Cerebellar nuclear complex (tissue), 1 donor: Measurements from ENCODE around the gene BBS7.

Source experiments
- DNase-seq, 2 experiments: peaks; one replicate each; lab custom pipeline; 2025; lab: John Stamatoyannopoulos, UW

BBS7 gene

GRCh38 chr4:121869841-121870822 lies at the start of gene BBS7:
Gene BBS7 (minus strand): TSS chr4:121870474. CDS start chr4:121870313, 161 bp downstream.
- peak; percentile 92 to 98 for DNase-seq

- DNase-seq, result no peak
These were observed 43.4 kb upstream of the BBS7 start for GRCh38 chr4:121913667-121914066.

GRCh38 chr4:121908346-121908745 lies 38.1 kb upstream of the BBS7 start:
- no peak for DNase-seq

GRCh38 chr4:121900132-121900983 lies 30.1 kb upstream of the BBS7 start:
- no peak for DNase-seq

GRCh38 chr4:121898150-121898549 lies 27.9 kb upstream of the BBS7 start:
- no peak for DNase-seq

- DNase-seq, result no peak
These were observed 17.9 kb upstream of the BBS7 start for GRCh38 chr4:121888134-121888533.

- DNase-seq, result no peak
These were observed 14.8 kb upstream of the BBS7 start for GRCh38 chr4:121885115-121885514.

GRCh38 chr4:121881158-121881557 lies 10.9 kb upstream of the BBS7 start:
- DNase-seq, result no peak

- DNase-seq, result no peak
These were observed 8.9 kb upstream of the BBS7 start for GRCh38 chr4:121879135-121879534.

- no peak for DNase-seq
These were observed 6.9 kb upstream of the BBS7 start for GRCh38 chr4:121877041-121877773.

GRCh38 chr4:121876070-121876469 lies 5.8 kb upstream of the BBS7 start:
- DNase-seq, result no peak

GRCh38 chr4:121875652-121876051 lies 5.4 kb upstream of the BBS7 start:
- no peak for DNase-seq

- no peak for DNase-seq
These were observed 3.3 kb upstream of the BBS7 start for GRCh38 chr4:121873604-121874003.

GRCh38 chr4:121863799-121864198 lies 6.5 kb downstream of the BBS7 start:
- DNase-seq, result no peak

- no peak for DNase-seq
These were observed 8.8 kb downstream of the BBS7 start for GRCh38 chr4:121861426-121861825.

GRCh38 chr4:121860121-121860520 lies 10.2 kb downstream of the BBS7 start:
- DNase-seq, result no peak

- no peak for DNase-seq
These were observed 18.9 kb downstream of the BBS7 start for GRCh38 chr4:121851354-121851753.

- DNase-seq, result no peak
These were observed 23.6 kb downstream of the BBS7 start for GRCh38 chr4:121846662-121847061.

- no peak for DNase-seq
These were observed 27.4 kb downstream of the BBS7 start for GRCh38 chr4:121842862-121843261.

- DNase-seq, result no peak
These were observed 32.1 kb downstream of the BBS7 start for GRCh38 chr4:121838136-121838535.

- no peak for DNase-seq
These were observed 40.8 kb downstream of the BBS7 start for GRCh38 chr4:121829511-121829910.

GRCh38 chr4:121827853-121828252 lies 42.4 kb downstream of the BBS7 start:
- no peak for DNase-seq
